AML-193 (cell line): ENCODE data around the gene FDCSP.
"Not testable (repeated sequence)": the region's sequence is repeated elsewhere in the genome, so short reads cannot be mapped to it uniquely, and the experiment has no call there.

Experiments
- DNase-seq, 2 experiments: peaks; one replicate each; lab custom pipeline; 2025; lab: John Stamatoyannopoulos, UW

The FDCSP gene

DNA sequence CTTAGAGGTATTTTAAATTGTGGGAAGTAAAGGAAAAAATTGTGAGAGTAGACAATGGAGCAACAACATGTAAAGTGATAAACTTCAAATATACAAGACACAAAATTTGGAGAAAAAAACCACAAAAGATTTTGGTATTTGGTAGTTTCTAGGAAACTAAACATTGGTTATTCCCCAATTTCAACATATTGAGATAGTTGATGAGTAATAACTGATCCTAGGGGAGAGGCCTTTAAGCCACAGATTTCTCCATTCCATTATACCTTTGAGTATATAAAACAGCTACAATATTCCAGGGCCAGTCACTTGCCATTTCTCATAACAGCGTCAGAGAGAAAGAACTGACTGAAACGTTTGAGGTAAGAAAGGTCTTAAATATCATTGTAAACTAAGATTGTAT lies at the start of gene FDCSP:
TSS of gene FDCSP (plus strand) at position 301 of the 400 bp plus-strand sequence. CDS start 5,071 bp downstream, outside the sequence.
- no peak for DNase-seq

DNA sequence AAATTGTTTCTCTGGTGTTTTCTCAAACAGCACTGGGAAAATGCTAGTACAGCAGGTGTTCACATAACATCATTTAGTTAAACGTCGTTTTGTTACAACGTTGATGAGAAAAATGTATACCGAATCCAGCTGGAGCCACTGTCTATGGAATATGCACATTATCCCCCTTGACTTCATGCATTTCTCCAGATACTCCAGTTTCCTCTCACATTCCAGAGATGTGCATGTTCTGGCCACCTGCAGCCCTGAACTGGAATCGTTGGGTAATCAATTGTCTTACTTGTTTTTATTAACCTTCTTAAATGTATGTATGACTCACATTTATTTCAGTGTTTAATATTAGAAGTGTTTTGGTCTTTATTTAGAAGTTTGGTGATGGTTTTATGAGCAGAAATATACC lies 48.8 kb upstream of the FDCSP start:
- no peak for DNase-seq

GRCh38 chr4:70178075-70178660 lies 47.8 kb upstream of the FDCSP start:
- DNase-seq: no peak

GRCh38 chr4:70179811-70180210 lies 46.1 kb upstream of the FDCSP start:
- no peak for DNase-seq

- DNase-seq: no peak
These were observed 44.1 kb upstream of the FDCSP start for GRCh38 chr4:70181864-70182263.

GRCh38 chr4:70182517-70183167 lies 43.3 kb upstream of the FDCSP start:
- no peak for DNase-seq

DNA sequence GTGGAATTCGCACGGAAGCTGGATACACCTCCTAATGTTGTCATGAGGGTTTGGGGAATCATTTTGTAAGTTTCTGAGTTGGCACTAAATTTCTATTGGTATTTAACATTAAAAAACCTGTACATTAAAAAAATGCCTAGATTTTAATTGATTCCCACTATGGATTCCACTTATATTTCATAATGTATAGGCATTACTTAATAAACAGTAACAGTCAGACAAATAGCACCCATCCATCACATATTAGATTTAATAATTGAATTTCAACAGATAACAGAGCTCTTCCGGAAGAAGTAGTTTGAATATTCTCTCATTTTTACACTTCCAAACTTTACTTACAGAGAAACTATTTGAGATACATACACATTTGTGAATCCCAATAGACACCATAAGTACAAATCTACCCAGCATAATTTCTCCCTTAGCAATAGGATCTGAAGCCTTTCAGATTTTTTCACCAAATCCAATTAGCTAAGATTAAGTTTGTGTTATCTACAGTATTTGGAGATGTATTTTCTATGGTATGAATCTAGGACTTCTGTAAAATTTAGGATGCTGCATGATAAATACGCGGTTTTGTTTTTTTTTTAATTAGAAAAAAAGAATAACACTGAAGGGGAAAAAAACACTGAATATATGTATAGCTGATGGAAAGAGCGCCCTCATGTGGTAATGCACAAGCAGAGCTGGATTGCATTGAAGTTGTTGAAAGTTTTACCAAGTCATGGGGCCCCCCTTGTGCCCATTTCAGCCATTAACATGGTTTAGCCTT lies 42.6 kb upstream of the FDCSP start:
- peak; percentile 56 to 62 for DNase-seq

GRCh38 chr4:70183940-70184246 lies 42.0 kb upstream of the FDCSP start:
- DNase-seq: no peak

- no peak for DNase-seq
These were observed 38.7 kb upstream of the FDCSP start for GRCh38 chr4:70187216-70187615.

- no peak for DNase-seq
These were observed 35.3 kb upstream of the FDCSP start for GRCh38 chr4:70190579-70190978.

- DNase-seq: no peak
These were observed 34.3 kb upstream of the FDCSP start for GRCh38 chr4:70191647-70192046.

GRCh38 chr4:70192895-70193294 lies 33.0 kb upstream of the FDCSP start:
- DNase-seq: no peak

DNA sequence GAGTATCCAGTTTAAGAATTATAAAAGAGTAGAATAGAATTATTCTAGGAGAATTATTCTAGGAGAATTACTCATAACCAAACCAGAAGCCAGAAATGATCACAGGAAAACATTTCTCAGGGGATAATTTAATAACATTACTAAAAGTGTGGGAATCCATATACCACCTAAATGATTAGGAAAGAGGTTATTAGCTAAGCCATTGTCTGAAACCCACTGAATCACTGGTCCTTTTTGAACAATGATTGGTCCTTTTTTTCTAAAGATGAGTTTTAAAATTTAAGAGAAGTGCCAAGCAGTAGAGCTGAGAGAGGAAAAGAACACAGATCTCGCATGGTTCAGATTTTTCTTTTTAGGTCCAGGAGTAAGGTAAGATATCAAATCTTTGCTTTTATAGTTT lies 30.5 kb upstream of the FDCSP start, which contains the start of gene ODAM:
TSS of gene ODAM (plus strand) at position 301 of the 400 bp plus-strand sequence. CDS start 819 bp downstream, outside the sequence.
- no peak for DNase-seq

- DNase-seq: no peak
These were observed 29.1 kb upstream of the FDCSP start for GRCh38 chr4:70196857-70197256.

DNA sequence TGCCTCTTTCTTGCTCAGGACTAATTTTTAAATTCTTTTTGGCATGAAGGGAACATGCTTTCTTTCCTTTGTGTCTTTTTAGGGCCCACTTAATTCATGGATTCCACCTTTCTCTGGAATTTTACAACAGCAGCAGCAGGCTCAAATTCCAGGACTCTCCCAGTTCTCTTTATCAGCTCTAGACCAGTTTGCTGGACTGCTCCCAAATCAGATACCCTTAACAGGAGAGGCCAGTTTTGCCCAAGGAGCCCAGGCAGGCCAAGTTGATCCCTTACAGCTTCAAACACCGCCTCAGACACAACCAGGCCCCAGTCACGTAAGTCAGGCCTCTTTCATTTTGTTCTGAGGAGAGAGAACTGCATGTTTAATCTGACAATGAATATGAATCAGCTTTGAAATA lies 28.1 kb upstream of the FDCSP start:
- DNase-seq: no peak

- no peak for DNase-seq
These were observed 22.3 kb upstream of the FDCSP start for GRCh38 chr4:70203601-70204000.

- DNase-seq: not testable (repeated sequence)
These were observed 13.2 kb upstream of the FDCSP start for GRCh38 chr4:70212752-70213151.

GRCh38 chr4:70216109-70216508 lies 9.8 kb upstream of the FDCSP start:
- not testable (repeated sequence) for DNase-seq

DNA sequence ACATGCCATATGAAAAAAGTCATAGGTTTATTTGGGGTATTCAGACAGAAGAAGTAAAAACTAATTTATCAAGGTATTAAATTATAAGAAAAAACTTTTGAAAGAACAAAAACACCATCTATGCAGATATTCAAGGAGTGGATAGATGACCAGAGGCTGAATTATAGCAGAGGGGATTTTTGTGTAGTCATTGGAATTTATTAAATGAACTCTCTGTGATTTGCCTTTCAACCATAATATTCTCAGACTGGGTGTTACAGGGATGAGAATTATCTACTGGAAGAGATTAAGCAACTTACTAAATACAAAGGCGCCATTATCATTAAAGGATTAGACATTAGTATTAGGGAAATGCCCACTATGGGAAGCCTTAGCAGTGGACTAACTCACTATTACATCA lies 9.4 kb upstream of the FDCSP start:
- not testable (repeated sequence) for DNase-seq

DNA sequence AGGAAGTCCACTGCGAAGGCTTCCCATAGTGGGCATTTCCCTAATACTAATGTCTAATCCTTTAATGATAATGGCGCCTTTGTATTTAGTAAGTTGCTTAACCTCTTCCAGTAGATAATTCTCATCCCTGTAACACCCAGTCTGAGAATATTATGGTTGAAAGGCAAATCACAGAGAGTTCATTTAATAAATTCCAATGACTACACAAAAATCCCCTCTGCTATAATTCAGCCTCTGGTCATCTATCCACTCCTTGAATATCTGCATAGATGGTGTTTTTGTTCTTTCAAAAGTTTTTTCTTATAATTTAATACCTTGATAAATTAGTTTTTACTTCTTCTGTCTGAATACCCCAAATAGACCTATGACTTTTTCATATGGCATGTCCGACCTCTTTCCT lies 4.5 kb upstream of the FDCSP start:
- DNase-seq: not testable (repeated sequence)

DNA sequence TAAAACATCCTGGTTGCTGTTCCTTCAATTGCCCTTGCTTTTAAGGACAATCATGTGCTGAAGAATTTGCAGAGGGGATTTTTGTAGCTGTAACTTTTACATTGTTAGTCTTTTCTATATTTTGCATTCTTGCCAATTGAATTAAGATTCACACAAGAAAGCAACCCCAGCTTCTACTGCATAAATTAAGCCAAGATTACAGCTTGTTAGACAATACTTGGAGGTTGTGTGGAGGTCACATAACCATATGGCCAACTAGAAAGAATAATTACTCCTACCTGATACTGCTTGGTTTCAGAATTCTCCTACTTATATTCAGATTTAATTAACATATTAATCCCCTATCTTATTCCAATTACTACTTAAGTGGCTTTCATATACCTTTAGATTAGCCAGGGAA lies 4.1 kb upstream of the FDCSP start:
- not testable (repeated sequence) for DNase-seq

- DNase-seq: no peak
These were observed 10.2 kb downstream of the FDCSP start for GRCh38 chr4:70236125-70236524.
